HFF-Myc (cell line): Measurements from ENCODE around the gene DPF3.

Experiments
- DNase-seq: peaks from one replicate; pipeline ENCODE4 v3.0.0-alpha.2; 2011; ENCODE audit warnings: low read depth; ENCODE audit errors: extremely low read depth
- H3K4me3 ChIP-seq: replicated peaks from 2 replicates; pipeline ENCODE4 v1.5.1; 2011; ENCODE audit warnings: low read depth, mild to moderate bottlenecking, control low read depth, low read length
- CTCF ChIP-seq: IDR thresholded peaks from 2 replicates; pipeline ENCODE4 v1.5.1; 2012; ENCODE audit warnings: mild to moderate bottlenecking, low read depth, low read length, control low read depth; ENCODE audit errors: missing control alignments

Gene DPF3

GRCh38 chr14:72928872-72929271 lies 35.0 kb upstream of the DPF3 start:
- H3K4me3 ChIP-seq: no peak overlapping the region
- TF ChIP-seq CTCF: no peak
- DNase-seq: no peak

GRCh38 chr14:72926292-72927028 lies 32.6 kb upstream of the DPF3 start, which contains the start of gene DCAF4:
Gene DCAF4 (plus strand): TSS chr14:72926464. CDS start chr14:72937979, 11,515 bp downstream.
- TF ChIP-seq CTCF: no peak
- peak; percentile 96 for DNase-seq

GRCh38 chr14:72925815-72926291 lies 32.0 kb upstream of the DPF3 start:
- H3K4me3 ChIP-seq: peak overlapping the region; percentile 88
- no peak for DNase-seq
- no peak for TF ChIP-seq CTCF

More at GRCh38 chr14:72926292-72927028, 32.6 kb upstream of the DPF3 start, which contains the start of gene DCAF4:
- peak within 1 kb of the TSS; percentile 88 for H3K4me3 ChIP-seq

GRCh38 chr14:72925171-72925759 lies 31.4 kb upstream of the DPF3 start:
- H3K4me3 ChIP-seq: peak overlapping the region; percentile 88
- TF ChIP-seq CTCF: no peak
- no peak for DNase-seq

- H3K4me3 ChIP-seq: no peak overlapping the region
- no peak for TF ChIP-seq CTCF
- no peak for DNase-seq
Observed at GRCh38 chr14:72924337-72924736, 30.4 kb upstream of the DPF3 start.

- TF ChIP-seq CTCF: no peak
- H3K4me3 ChIP-seq: no peak overlapping the region
- no peak for DNase-seq
Observed at GRCh38 chr14:72921396-72921795, 27.5 kb upstream of the DPF3 start.
